RWPE1 (cell line): ENCODE data around the gene MRPS23.

Experiments
- CTCF ChIA-PET: fragments of 350-600 bp; sonication (Branson Sonifier 250); formaldehyde crosslinking; extraction: SDS; loops from one replicate; lab custom pipeline; 2021; lab: Yijun Ruan, JAX
- POLR2A ChIA-PET: fragments of 400-600 bp; formaldehyde crosslinking; extraction: SDS; loops from one replicate; lab custom pipeline; 2020; ENCODE audit warnings: antibody characterized with exemption; ENCODE audit not compliant: low non-redundant PET; lab: Yijun Ruan, JAX
- DNase-seq: peaks from one replicate; pipeline ENCODE4 v3.0.0; 2012; ENCODE audit warnings: low spot score
- H3K27ac ChIP-seq: fragments of 450-650 bp; 2 replicates; pipeline ENCODE4 v1.5.1; 2017
- TF ChIP-seq, protein P1 (sequence below): fragments of 450-650 bp; conservative IDR thresholded peaks from 2 replicates; pipeline ENCODE4 v1.5.1; 2017; ENCODE audit warnings: low read depth, mild to moderate bottlenecking

The MRPS23 gene

DNA sequence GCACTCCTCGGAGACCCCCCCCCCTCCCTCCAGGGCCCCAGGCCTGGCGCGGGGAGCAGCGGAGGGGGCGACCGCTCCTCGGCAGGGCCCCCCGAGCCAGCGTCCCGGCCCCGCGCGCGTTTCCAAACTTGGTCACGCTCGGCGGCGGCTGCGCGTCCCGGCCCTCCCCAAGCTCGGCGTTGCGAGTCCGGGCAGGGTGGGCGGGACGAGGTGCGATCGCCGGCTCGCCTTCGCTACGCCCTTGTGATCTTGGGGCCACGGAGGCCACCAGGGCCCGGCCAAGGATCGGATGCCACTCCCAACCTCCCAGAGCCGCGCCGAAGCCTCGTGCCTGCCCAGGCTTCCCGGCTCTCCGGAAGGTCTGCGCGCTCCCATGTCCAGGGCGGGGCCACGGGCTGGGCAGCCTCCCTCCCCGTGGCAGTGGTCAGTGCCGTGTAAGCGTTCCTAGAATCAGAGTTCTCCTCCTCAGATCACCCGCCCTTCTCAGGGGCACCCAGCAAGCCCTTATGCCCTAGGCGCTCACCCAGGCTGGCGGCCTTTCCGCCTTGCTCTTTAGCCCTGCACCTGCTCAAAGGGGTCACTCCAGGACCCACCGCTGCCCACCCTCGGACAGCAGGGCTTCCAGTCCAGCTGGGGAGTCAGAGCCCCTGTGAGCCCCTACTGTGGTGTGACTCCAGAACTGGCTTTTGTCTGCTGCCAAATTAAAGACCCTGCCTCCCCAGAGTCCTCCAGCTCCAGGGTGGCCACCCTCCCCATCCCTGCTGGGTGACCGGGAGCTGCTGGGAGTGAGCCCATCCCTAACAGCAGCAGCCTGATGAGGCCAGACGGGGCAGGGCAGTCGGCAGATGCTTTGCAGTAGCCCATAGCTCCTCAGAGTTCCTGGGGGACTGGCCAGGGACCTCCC is 12.2 kb upstream of the MRPS23 start:
- peak overlapping the region; percentile 79 for H3K27ac ChIP-seq
- CTCF ChIA-PET: interaction anchor here (0.6 to 0.7 kb wide), 3 partner anchors 140 to 751 kb away, joined by 3 to 5 read pairs (median 4); no protein-coding TSS in a partner anchor
- DNase-seq: no peak
- TF ChIP-seq, protein P1, sequence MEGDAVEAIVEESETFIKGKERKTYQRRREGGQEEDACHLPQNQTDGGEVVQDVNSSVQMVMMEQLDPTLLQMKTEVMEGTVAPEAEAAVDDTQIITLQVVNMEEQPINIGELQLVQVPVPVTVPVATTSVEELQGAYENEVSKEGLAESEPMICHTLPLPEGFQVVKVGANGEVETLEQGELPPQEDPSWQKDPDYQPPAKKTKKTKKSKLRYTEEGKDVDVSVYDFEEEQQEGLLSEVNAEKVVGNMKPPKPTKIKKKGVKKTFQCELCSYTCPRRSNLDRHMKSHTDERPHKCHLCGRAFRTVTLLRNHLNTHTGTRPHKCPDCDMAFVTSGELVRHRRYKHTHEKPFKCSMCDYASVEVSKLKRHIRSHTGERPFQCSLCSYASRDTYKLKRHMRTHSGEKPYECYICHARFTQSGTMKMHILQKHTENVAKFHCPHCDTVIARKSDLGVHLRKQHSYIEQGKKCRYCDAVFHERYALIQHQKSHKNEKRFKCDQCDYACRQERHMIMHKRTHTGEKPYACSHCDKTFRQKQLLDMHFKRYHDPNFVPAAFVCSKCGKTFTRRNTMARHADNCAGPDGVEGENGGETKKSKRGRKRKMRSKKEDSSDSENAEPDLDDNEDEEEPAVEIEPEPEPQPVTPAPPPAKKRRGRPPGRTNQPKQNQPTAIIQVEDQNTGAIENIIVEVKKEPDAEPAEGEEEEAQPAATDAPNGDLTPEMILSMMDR: no peak
- POLR2A ChIA-PET: interaction anchor here (0.6 kb wide), 1 partner anchor 25 kb away, joined by 8 read pairs; no protein-coding TSS in a partner anchor

GRCh38 chr17:57861000-57861789 is 11.4 kb upstream of the MRPS23 start:
- ChIA-PET POLR2A (interaction anchor here (0.5 kb wide), 1 partner anchor 135 kb away, joined by 4 read pairs; no protein-coding TSS in a partner anchor), CTCF (interaction anchor here (0.6 to 1.2 kb wide), 6 partner anchors 25 to 236 kb away, joined by 3 to 4 read pairs (median 4); no protein-coding TSS in a partner anchor)
- TF ChIP-seq, protein P1: no peak
- H3K27ac ChIP-seq: peak overlapping the region; percentile 79
- DNase-seq: no peak

- peak overlapping the region; percentile 79 for H3K27ac ChIP-seq
- TF ChIP-seq, protein P1: no peak
- no peak for DNase-seq
- CTCF ChIA-PET: interaction anchor here (0.6 to 1.2 kb wide), 5 partner anchors 25 to 139 kb away, joined by 3 to 4 read pairs (median 3); no protein-coding TSS in a partner anchor
- POLR2A ChIA-PET: interaction anchor here (0.5 to 1.1 kb wide), 3 partner anchors 14 to 136 kb away, joined by 3 to 4 read pairs (median 4); no protein-coding TSS in a partner anchor
These were observed 10.7 kb upstream of the MRPS23 start for GRCh38 chr17:57860414-57860999.

DNA sequence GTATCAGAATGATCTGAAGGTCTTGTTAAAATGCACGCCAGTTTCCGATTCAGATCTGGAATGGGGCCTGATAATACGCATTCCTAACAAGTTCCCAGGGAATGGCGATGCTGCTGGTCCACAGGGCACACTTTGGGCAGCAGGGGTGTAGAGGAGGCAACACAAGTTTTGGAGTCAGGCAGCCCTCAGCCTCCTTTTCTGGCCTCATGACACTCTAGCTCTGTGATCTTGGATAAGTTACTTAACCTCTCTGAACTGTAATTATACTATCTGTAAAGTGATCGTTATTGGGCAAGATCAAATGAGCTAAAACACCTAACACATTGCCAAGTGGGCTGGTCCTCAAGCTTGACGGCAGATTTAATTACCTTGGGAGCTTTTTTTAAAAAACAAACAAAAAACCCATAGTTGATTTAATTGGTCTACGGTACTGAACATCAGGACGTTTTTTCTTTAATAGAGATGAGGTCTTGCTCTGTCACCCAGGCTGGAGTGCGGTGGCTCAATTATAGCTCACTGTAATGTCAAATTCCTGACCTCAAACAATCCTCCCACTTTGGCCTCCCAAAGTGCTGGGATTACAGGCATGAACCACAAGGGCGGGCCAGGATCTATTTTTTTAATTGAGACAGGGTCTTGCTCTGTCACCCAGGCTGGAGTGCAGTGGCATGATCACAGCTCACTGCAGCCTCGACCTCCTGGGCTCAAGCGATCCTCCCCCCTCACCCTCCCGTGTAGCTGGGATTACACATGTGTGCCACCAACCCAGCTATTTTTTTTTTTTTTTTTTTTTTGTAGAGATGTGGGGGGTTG is 10.0 kb upstream of the MRPS23 start:
- POLR2A ChIA-PET: interaction anchor here (0.6 to 1.1 kb wide), 4 partner anchors 15 to 123 kb away, joined by 3 to 4 read pairs (median 3); no protein-coding TSS in a partner anchor
- peak overlapping the region; percentile 79 for H3K27ac ChIP-seq
- no peak for DNase-seq
- CTCF ChIA-PET: interaction anchor here (0.6 to 2.6 kb wide), 5 partner anchors 87 to 1034 kb away, joined by 3 to 9 read pairs (median 4); no protein-coding TSS in a partner anchor
- TF ChIP-seq, protein P1: no peak

DNA sequence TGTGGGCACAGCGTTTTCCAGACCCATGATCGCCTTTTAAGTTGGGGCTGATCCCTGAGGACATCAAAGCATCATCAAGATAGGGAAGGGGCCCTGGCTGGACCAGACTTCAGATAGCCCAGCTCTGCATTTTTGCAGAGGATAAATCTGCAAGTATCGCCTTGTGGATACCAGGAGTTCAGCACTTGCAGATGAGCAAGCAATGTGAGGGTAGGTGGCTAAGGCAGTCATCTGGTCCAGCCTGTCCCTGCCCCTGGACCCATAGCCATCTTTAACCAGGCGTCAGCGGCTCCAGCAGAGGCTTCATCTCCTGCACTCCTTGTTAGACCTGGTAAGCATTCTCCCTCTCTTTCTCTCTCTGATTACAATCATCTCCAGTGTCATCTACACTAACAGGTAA is 9.0 kb upstream of the MRPS23 start:
- ChIA-PET CTCF (interaction anchor here (0.5 to 3.6 kb wide), 10 partner anchors 9 to 239 kb away, joined by 3 to 16 read pairs (median 6); no protein-coding TSS in a partner anchor), POLR2A (no interaction called here)
- no peak overlapping the region for H3K27ac ChIP-seq
- no peak for DNase-seq
- TF ChIP-seq, protein P1: no peak
